GM23338 (cell line): ENCODE data around the gene TLX1. TPM values are rescaled to one million over a fixed set of nuclear protein-coding genes. Genes with fewer than 3 reads are reported as not detected.

Experiments
- ATAC-seq: fragments of 200-7000 bp; cut with Tn5 transposase; 3 replicates; pipeline ENCODE4 v1.9.1; 2020
- DNase-seq: peaks from one replicate; pipeline ENCODE4 v3.0.0-alpha.2; 2015; ENCODE audit warnings: low spot score
- H2AFZ ChIP-seq: fragments of 200-600 bp; sonication (generic); 2 replicates; pipeline ENCODE4 v1.8.0; 2016; ENCODE audit warnings: antibody characterized with exemption, mild to moderate bottlenecking, moderate library complexity
- H3F3A ChIP-seq: fragments of 200-600 bp; sonication (generic); replicated peaks from 2 replicates; pipeline ENCODE4 v1.8.0; 2017; ENCODE audit warnings: antibody characterized with exemption, mixed run types, low read depth
- H3K27ac ChIP-seq: fragments of 200-600 bp; sonication (generic); 2 replicates; pipeline ENCODE4 v1.6.1; 2016; ENCODE audit warnings: low read depth
- H3K27me3 ChIP-seq: fragments of 200-600 bp; sonication (generic); 2 replicates; pipeline ENCODE4 v1.8.0; 2016; ENCODE audit warnings: mild to moderate bottlenecking, mixed run types, moderate library complexity; ENCODE audit not compliant: insufficient read depth
- H3K36me3 ChIP-seq: fragments of 200-600 bp; sonication (generic); 2 replicates; pipeline ENCODE4 v1.8.0; 2016; ENCODE audit warnings: mild to moderate bottlenecking; ENCODE audit not compliant: insufficient read depth
- H3K4me1 ChIP-seq: fragments of 200-600 bp; sonication (generic); 2 replicates; pipeline ENCODE4 v1.8.0; 2016; ENCODE audit warnings: mild to moderate bottlenecking, moderate library complexity; ENCODE audit not compliant: insufficient read depth
- H3K4me2 ChIP-seq: fragments of 200-600 bp; sonication (generic); 2 replicates; pipeline ENCODE4 v1.7.1; 2017; ENCODE audit warnings: mixed run types
- H3K4me3 ChIP-seq: fragments of 200-600 bp; sonication (generic); 2 replicates; pipeline ENCODE4 v1.6.1; 2016; ENCODE audit warnings: mixed run types
- H3K79me2 ChIP-seq: fragments of 200-600 bp; sonication (generic); replicated peaks from 2 replicates; pipeline ENCODE4 v1.8.0; 2017; ENCODE audit warnings: mild to moderate bottlenecking; ENCODE audit not compliant: insufficient read depth
- H3K9me2 ChIP-seq: fragments of 200-600 bp; sonication (generic); 2 replicates; pipeline ENCODE4 v1.8.0; 2017; ENCODE audit not compliant: insufficient read depth
- H4K20me1 ChIP-seq: fragments of 200-600 bp; sonication (generic); replicated peaks from 2 replicates; pipeline ENCODE4 v1.8.0; 2017; ENCODE audit warnings: mild to moderate bottlenecking; ENCODE audit not compliant: insufficient read depth
- H3K27ac Mint-ChIP-seq: 2 replicates; pipeline ENCODE4 v1.8.0; 2020; ENCODE audit warnings: inconsistent platforms, mild to moderate bottlenecking, moderate library complexity, mixed read lengths
- H3K27me3 Mint-ChIP-seq: 3 replicates; pipeline ENCODE4 v1.8.0; 2022; ENCODE audit warnings: low read depth, mild to moderate bottlenecking, moderate library complexity, mixed read lengths, inconsistent platforms; ENCODE audit not compliant: insufficient read depth, poor library complexity
- H3K36me3 Mint-ChIP-seq: 3 replicates; pipeline ENCODE4 v1.8.0; 2021; ENCODE audit warnings: low read depth, mild to moderate bottlenecking, inconsistent platforms, moderate library complexity, mixed read lengths
- H3K4me1 Mint-ChIP-seq: 3 replicates; pipeline ENCODE4 v1.8.0; 2020; ENCODE audit warnings: mild to moderate bottlenecking, inconsistent platforms, mixed read lengths
- H3K4me3 Mint-ChIP-seq: 3 replicates; pipeline ENCODE4 v1.8.0; 2021; ENCODE audit warnings: moderate library complexity, mild to moderate bottlenecking, inconsistent platforms, mixed read lengths
- H3K9me3 Mint-ChIP-seq: 3 replicates; pipeline ENCODE4 v1.8.0; 2020; ENCODE audit warnings: moderate library complexity, mild to moderate bottlenecking, inconsistent platforms, mixed read lengths
- CREB1 ChIP-seq: fragments of 250-450 bp; sonication (Bioruptor Pico); IDR thresholded peaks from 2 replicates; pipeline ENCODE4 v1.5.0; 2020; ENCODE audit warnings: low read depth, mild to moderate bottlenecking, moderate library complexity
- CTCF ChIP-seq, 2 experiments: fragments of 200-600 bp in 1 of 2; sonication (generic) in 1 of 2; conservative IDR thresholded peaks; 2 replicates each; pipeline versions ENCODE4 v1.5.1 to v1.6.1; 2016 to 2017; ENCODE audit warnings: antibody characterized with exemption in 2 of 2, low read depth in 2 of 2, mild to moderate bottlenecking in 2 of 2, moderate library complexity in 1 of 2
- ETS1 ChIP-seq: IDR thresholded peaks from 2 replicates; pipeline ENCODE4 v1.6.1; 2016; ENCODE audit warnings: antibody characterized with exemption
- EZH2 ChIP-seq: fragments of 200-600 bp; sonication (generic); IDR thresholded peaks from one replicate; pipeline ENCODE4 v1.8.0; 2017; ENCODE audit warnings: antibody characterized with exemption, mild to moderate bottlenecking, low read depth; ENCODE audit not compliant: unreplicated experiment
- EZH2phosphoT487 ChIP-seq: fragments of 200-600 bp; sonication (generic); IDR thresholded peaks from one replicate; pipeline ENCODE4 v1.8.1; 2018; ENCODE audit warnings: antibody characterized with exemption; ENCODE audit not compliant: unreplicated experiment
- JUNB ChIP-seq: IDR thresholded peaks from one replicate; pipeline ENCODE4 v1.6.1; 2016; ENCODE audit warnings: antibody characterized with exemption; ENCODE audit not compliant: unreplicated experiment
- NANOG ChIP-seq: IDR thresholded peaks from 2 replicates; pipeline ENCODE4 v1.6.1; 2016; ENCODE audit warnings: antibody characterized with exemption, borderline replicate concordance
- POLR2AphosphoS5 ChIP-seq: IDR thresholded peaks from 2 replicates; pipeline ENCODE4 v1.6.1; 2016; ENCODE audit warnings: antibody characterized with exemption, low read depth
- REST ChIP-seq: IDR thresholded peaks from one replicate; pipeline ENCODE4 v1.6.1; 2018; ENCODE audit warnings: antibody characterized with exemption; ENCODE audit not compliant: unreplicated experiment
- STAT1 ChIP-seq: IDR thresholded peaks from one replicate; pipeline ENCODE4 v1.6.1; 2016; ENCODE audit warnings: antibody characterized with exemption; ENCODE audit not compliant: unreplicated experiment
- ZNF114 ChIP-seq: fragments of 250-450 bp; sonication (Bioruptor Pico); IDR thresholded peaks from 2 replicates; pipeline ENCODE4 v1.5.0; 2020; ENCODE audit warnings: mild to moderate bottlenecking, moderate library complexity
- ZNF331 ChIP-seq: fragments of 250-450 bp; sonication (Bioruptor Pico); IDR thresholded peaks from 2 replicates; pipeline ENCODE4 v1.5.0; 2020; ENCODE audit warnings: low read depth, mild to moderate bottlenecking, moderate library complexity
- ZNF462 ChIP-seq: fragments of 250-450 bp; sonication (Bioruptor Pico); IDR thresholded peaks from 2 replicates; pipeline ENCODE4 v1.5.0; 2020; ENCODE audit warnings: mild to moderate bottlenecking, moderate library complexity
- polyA plus RNA-seq: library from polyadenylated mRNA; unstranded; fragments of >200 nt; fragmentation: Nextera tagmentation; extraction: Ambion mirVana; gene quantifications from 2 replicates; pipeline ENCODE4 v1.2.1, GENCODE V29; 2016
- total RNA-seq: library from RNA; depleted of rRNA; stranded (reverse); fragments of >200 nt; shearing (Covaris generic); gene quantifications from 2 replicates; pipeline ENCODE4 v1.2.3, GENCODE V29; 2014

TLX1 gene
- total and polyA plus RNA-seq, 2 experiments from 2014 or later = not detected

- Histone ChIP-seq H3K4me2 (peak overlapping the region; percentile 71), H3K79me2 (no peaks in the 10 kb centered on the region), H3K27ac (no peak overlapping the region), H3K9me2 (0 out of 2 replicates have a peak, but pooled peaks cover 10% of the 10 kb centered on the region), H4K20me1 (no peaks in the 10 kb centered on the region), H3K27me3 (no peaks in the 10 kb centered on the region), H2AFZ (peak overlapping the region; percentile 84; the same call in 1 of the 2 replicates), H3K4me1 (peaks cover 11% of the 10 kb centered on the region), H3K36me3 (no peaks in the 10 kb centered on the region), H3K4me3 (no peak overlapping the region), H3F3A (no peaks in the 10 kb centered on the region)
- Mint-ChIP-seq H3K27ac (no peak overlapping the region), H3K27me3 (no peaks in the 10 kb centered on the region), H3K4me1 (no peaks in the 10 kb centered on the region; the same call in none of the 3 replicates), H3K9me3 (no peaks in the 10 kb centered on the region), H3K4me3 (no peak overlapping the region; the same call in 2 of the 3 replicates), H3K36me3 (no peaks in the 10 kb centered on the region)
- TF ChIP-seq ZNF462 (CRISPR knock-in tag) (no peak), POLR2AphosphoS5 (no peak), ETS1 (no peak), ZNF331 (CRISPR knock-in tag) (no peak), ZNF114 (CRISPR knock-in tag) (no peak), REST (no peak), JUNB (no peak), STAT1 (no peak), EZH2 (no peak), CTCF (conservative IDR thresholded peaks at IDR 0.05; ENCODE audit: low read depth in 2 of 2) (no peak), CREB1 (CRISPR knock-in tag) (no peak), EZH2phosphoT487 (no peak), NANOG (no peak)
- ATAC-seq = peak; percentile 100
- peak; percentile 60 for DNase-seq
Measured at GRCh38 chr10:101182936-101183335, 51.8 kb downstream of the TLX1 start.
